ENCODE results near the gene CCNY.
"Not testable (repeated sequence)": the region's sequence is repeated elsewhere in the genome, so short reads cannot be mapped to it uniquely, and the experiment has no call there.

CCNY gene

GRCh38 chr10:35493196-35494118, 157.1 kb downstream of the CCNY start:
- no peak for DNase-seq

GRCh38 chr10:35495521-35496119, 159.3 kb downstream of the CCNY start:
- peak; percentile 72 for DNase-seq

GRCh38 chr10:35497909-35498308, 161.6 kb downstream of the CCNY start:
- DNase-seq, result no peak

- DNase-seq, result no peak
These were observed 162.4 kb downstream of the CCNY start for GRCh38 chr10:35498693-35499092.

GRCh38 chr10:35501923-35502322, 165.6 kb downstream of the CCNY start:
- DNase-seq, result no peak

GRCh38 chr10:35502692-35503091, 166.4 kb downstream of the CCNY start:
- no peak for DNase-seq

GRCh38 chr10:35503578-35503977, 167.3 kb downstream of the CCNY start:
- no peak for DNase-seq

GRCh38 chr10:35504132-35504531, 167.8 kb downstream of the CCNY start:
- DNase-seq, result no peak

GRCh38 chr10:35505241-35505873, 169.0 kb downstream of the CCNY start:
- no peak for DNase-seq

GRCh38 chr10:35506741-35507140, 170.4 kb downstream of the CCNY start:
- DNase-seq, result no peak

GRCh38 chr10:35507519-35508109, 171.3 kb downstream of the CCNY start:
- DNase-seq, result no peak

GRCh38 chr10:35508647-35509046, 172.3 kb downstream of the CCNY start:
- DNase-seq, result no peak

GRCh38 chr10:35510891-35511290, 174.6 kb downstream of the CCNY start:
- no peak for DNase-seq

- no peak for DNase-seq
These were observed 175.3 kb downstream of the CCNY start for GRCh38 chr10:35511647-35512046.

GRCh38 chr10:35516102-35516670, 179.9 kb downstream of the CCNY start:
- no peak for DNase-seq

- DNase-seq, result no peak
These were observed 181.3 kb downstream of the CCNY start for GRCh38 chr10:35517431-35518181.

GRCh38 chr10:35518187-35518586, 181.9 kb downstream of the CCNY start:
- DNase-seq, result not testable (repeated sequence)

GRCh38 chr10:35520996-35521395, 184.7 kb downstream of the CCNY start:
- no peak for DNase-seq

GRCh38 chr10:35523670-35524225, 187.4 kb downstream of the CCNY start:
- no peak for DNase-seq

- DNase-seq, result no peak
These were observed 190.4 kb downstream of the CCNY start for GRCh38 chr10:35526746-35527145.

GRCh38 chr10:35532141-35532540, 195.8 kb downstream of the CCNY start:
- DNase-seq, result no peak

- DNase-seq, result no peak
These were observed 197.3 kb downstream of the CCNY start for GRCh38 chr10:35533565-35533964.

All from islet precursor cell (in vitro differentiated cells).